Pancreas (tissue), 10 donors: Measurements from ENCODE around the gene CDA. TPM values are rescaled to one million over a fixed set of nuclear protein-coding genes. Genes with fewer than 3 reads are reported as not detected.

Source experiments
- ATAC-seq, 4 donors: fragments of 200-7000 bp; cut with Tn5 transposase; one replicate each; pipeline versions ENCODE4 v1.8.0 to v1.9.1; 2020; ENCODE audit warnings: mild to moderate bottlenecking in 4 of 4, moderate library complexity in 4 of 4
- DNase-seq, 6 donors: peaks; one replicate each; pipeline ENCODE4 v3.0.0-alpha.2; 2020
- FAIRE-seq: peaks from 2 replicates; lab custom pipeline; 2012; peaks lifted over from hg19 to GRCh38; lab: Jason Lieb, UNC
- H3K27ac ChIP-seq, 4 donors: fragments of 200-600 bp; sonication (generic); 1 replicate in 3 of 4; 2 replicates in 1 of 4; pipeline versions ENCODE4 v1.5.0 to v1.8.0; 2020
- H3K27me3 ChIP-seq, 4 donors: fragments of 200-600 bp; one replicate each; pipeline ENCODE4 v1.8.0; 2021
- H3K36me3 ChIP-seq, 3 donors: fragments of 200-600 bp; sonication (generic) in 1 of 3; one replicate each; pipeline versions ENCODE4 v1.5.0 to v1.8.0; 2020 to 2021
- H3K4me1 ChIP-seq, 3 donors: fragments of 200-600 bp; one replicate each; pipeline ENCODE4 v1.8.0; 2021
- H3K4me3 ChIP-seq, 4 donors: fragments of 200-600 bp; sonication (generic) in 2 of 4; one replicate each; pipeline versions ENCODE4 v1.5.0 to v1.8.0; 2020 to 2021
- H3K9me3 ChIP-seq, 4 donors: fragments of 200-600 bp; one replicate each; pipeline ENCODE4 v1.8.0; 2021
- CTCF ChIP-seq, 4 donors: fragments of 200-600 bp; sonication (generic) in 3 of 4; IDR thresholded peaks; one replicate each; pipeline versions ENCODE4 v1.5.0 to v1.8.0; 2021; ENCODE audit warnings: antibody characterized with exemption in 4 of 4
- WGBS, 2 donors: extraction: QIAGEN DNeasy Blood & Tissue Kit; methylation state at CpG; one replicate each; pipeline ENCODE4 v1.1.7; 2013; 5-methylcytosine and 5-hydroxymethylcytosine counted together
- intact Hi-C, 3 donors: fragments of 100-400 bp; cut with DNase I; formaldehyde crosslinking; loops; one replicate each; pipeline versions ENCODE4 v1.11.1 to v1.14.2; 2022
- polyA plus RNA-seq, 2 donors: library from polyadenylated mRNA; stranded (reverse); fragments of 200-250 nt; gene quantifications; one replicate each; pipeline ENCODE4 v1.2.3, GENCODE V29; 2013
- total RNA-seq, 6 donors: library from RNA; stranded (reverse); fragmentation: NEBNext Ultra II Directional in 4 of 6; extraction: Animal tissue kit (Norgen Biotek cat#: 25700) in 4 of 6; gene quantifications; one replicate each; pipeline versions ENCODE4 v1.2.1 to v1.2.4, GENCODE V29; 2021 to 2023
- donor health status: healthy with polysubstance abuse.
- donor health status: DM: no; HTN: no; CAD: no; lungs with moderate emphysema.
- donor health status: DM: no; HTN: no; CAD: no.
- donor health status: control.
- donor health status: control.
- donor health status: Bipolar disorder and iron deficiency.
- donor health status: DM: yes; HTN: yes; CAD: no.
- donor health status: DM: no; HTN: no; CAD: no.
- donor health status: DM: no; HTN: no; CAD: no.
- donor health status: DM: yes; HTN: yes; CAD: no.

The CDA gene
- total and polyA plus RNA-seq, 8 donors, result 0.16 to 1.2 (median 0.49) TPM; not detected in 1

GRCh38 chr1:20573987-20574386 lies 14.9 kb upstream of the CDA start:
- H3K4me3 ChIP-seq, result no peak overlapping the region
- H3K27me3 ChIP-seq, result no peaks in the 10 kb centered on the region
- intact Hi-C loops, result no loop called here
- no peak for TF ChIP-seq CTCF (IDR thresholded peaks at IDR 0.05)
- H3K27ac ChIP-seq, result no peak overlapping the region
- no peaks in the 10 kb centered on the region for H3K36me3 ChIP-seq
- DNase-seq (no peak), ATAC-seq (no peak), FAIRE-seq (no peak)
- 69 to 71% methylated on average over 1 of the region's 1 CpG for WGBS, 2 donors
- H3K9me3 ChIP-seq, result no peaks in the 10 kb centered on the region
- H3K4me1 ChIP-seq, result no peaks in the 10 kb centered on the region

- no peak for FAIRE-seq
- H3K27me3 ChIP-seq, result no peaks in the 10 kb centered on the region
- intact Hi-C loops, result no loop called here
- H3K4me1 ChIP-seq, result no peaks in the 10 kb centered on the region
- WGBS, 2 donors, result 20 to 27% methylated on average over 18 of the region's 18 CpGs
- H3K9me3 ChIP-seq, result no peaks in the 10 kb centered on the region
- no peaks in the 10 kb centered on the region for H3K36me3 ChIP-seq
- ATAC-seq, result peak in 3 of 4 donors; percentile 66 to 88 (median 84)
- peak; percentile 28 to 41 (median 32) for TF ChIP-seq CTCF (IDR thresholded peaks at IDR 0.05)
- H3K27ac ChIP-seq, result no peak overlapping the region
- no peak overlapping the region for H3K4me3 ChIP-seq
- DNase-seq, result peak; percentile 39 to 81 (median 59)
These were observed 14.0 kb upstream of the CDA start for GRCh38 chr1:20574686-20575540.

- intact Hi-C loops, result no loop called here
- Histone ChIP-seq H3K4me3 (no peak overlapping the region), H3K27ac (no peak overlapping the region), H3K9me3 (no peaks in the 10 kb centered on the region), H3K4me1 (no peaks in the 10 kb centered on the region), H3K27me3 (no peaks in the 10 kb centered on the region), H3K36me3 (no peaks in the 10 kb centered on the region)
- WGBS, 2 donors, result 64 to 71% methylated on average over 10 of the region's 10 CpGs
- FAIRE-seq, result no peak
- DNase-seq, result no peak
- ATAC-seq, result no peak
- TF ChIP-seq CTCF (IDR thresholded peaks at IDR 0.05), result peak in 1 of 4 donors; percentile 2
These were observed 13.2 kb upstream of the CDA start for GRCh38 chr1:20575541-20576336.

GRCh38 chr1:20578062-20578461 lies 10.8 kb upstream of the CDA start:
- 77 to 86% methylated on average over 3 of the region's 3 CpGs for WGBS, 2 donors
- no peak overlapping the region for H3K4me3 ChIP-seq
- no peaks in the 10 kb centered on the region for H3K27me3 ChIP-seq
- DNase-seq (no peak), FAIRE-seq (no peak), ATAC-seq (no peak)
- no peaks in the 10 kb centered on the region for H3K9me3 ChIP-seq
- no peak overlapping the region for H3K27ac ChIP-seq
- no peaks in the 10 kb centered on the region for H3K36me3 ChIP-seq
- H3K4me1 ChIP-seq, result no peaks in the 10 kb centered on the region
- TF ChIP-seq CTCF (IDR thresholded peaks at IDR 0.05), result no peak
- intact Hi-C loops, result no loop called here
